HG03354 (cell line): ENCODE data around the gene PLCH1.
"Not testable (repeated sequence)": the region's sequence is repeated elsewhere in the genome, so short reads cannot be mapped to it uniquely, and the experiment has no call there.

Source experiments
- ATAC-seq: cut with Tn5 transposase; IDR thresholded peaks from one replicate; pipeline ENCODE4 v1.9.1; 2021; ENCODE audit warnings: mild to moderate bottlenecking; ENCODE audit not compliant: unreplicated experiment, poor library complexity, severe bottlenecking

The PLCH1 gene

GRCh38 chr3:155648013-155648591 lies 96.8 kb downstream of the PLCH1 start:
- ATAC-seq, result no peak

GRCh38 chr3:155647206-155647605 lies 97.7 kb downstream of the PLCH1 start:
- ATAC-seq, result no peak

GRCh38 chr3:155646669-155647068 lies 98.2 kb downstream of the PLCH1 start:
- ATAC-seq, result no peak

- ATAC-seq, result no peak
Observed at GRCh38 chr3:155646128-155646527, 98.7 kb downstream of the PLCH1 start.

GRCh38 chr3:155643581-155644165 lies 101.2 kb downstream of the PLCH1 start:
- no peak for ATAC-seq

- ATAC-seq, result no peak
Observed at GRCh38 chr3:155641956-155642355, 102.9 kb downstream of the PLCH1 start.

- ATAC-seq, result no peak
Observed at GRCh38 chr3:155640098-155640497, 104.8 kb downstream of the PLCH1 start.

- no peak for ATAC-seq
Observed at GRCh38 chr3:155639462-155640055, 105.3 kb downstream of the PLCH1 start.

- not testable (repeated sequence) for ATAC-seq
Observed at GRCh38 chr3:155638461-155638860, 106.4 kb downstream of the PLCH1 start.

- ATAC-seq, result no peak
Observed at GRCh38 chr3:155637567-155637966, 107.3 kb downstream of the PLCH1 start.

GRCh38 chr3:155635056-155635455 lies 109.8 kb downstream of the PLCH1 start:
- ATAC-seq, result no peak

GRCh38 chr3:155634121-155634719 lies 110.7 kb downstream of the PLCH1 start:
- no peak for ATAC-seq

- ATAC-seq, result no peak
Observed at GRCh38 chr3:155631323-155632019, 113.4 kb downstream of the PLCH1 start.

GRCh38 chr3:155629556-155629955 lies 115.3 kb downstream of the PLCH1 start:
- no peak for ATAC-seq

GRCh38 chr3:155629056-155629455 lies 115.8 kb downstream of the PLCH1 start:
- ATAC-seq, result no peak

- not testable (repeated sequence) for ATAC-seq
Observed at GRCh38 chr3:155622647-155623046, 122.2 kb downstream of the PLCH1 start.

- ATAC-seq, result not testable (repeated sequence)
Observed at GRCh38 chr3:155620552-155620951, 124.3 kb downstream of the PLCH1 start.

- no peak for ATAC-seq
Observed at GRCh38 chr3:155619118-155619915, 125.6 kb downstream of the PLCH1 start.

GRCh38 chr3:155618543-155618942 lies 126.3 kb downstream of the PLCH1 start:
- ATAC-seq, result no peak
